Heart left ventricle (tissue), 13 donors: Measurements from ENCODE around the gene CHMP5.
"Not testable (repeated sequence)": the region's sequence is repeated elsewhere in the genome, so short reads cannot be mapped to it uniquely, and the experiment has no call there.

Experiments
- CTCF ChIP-seq, 12 donors: fragments of 200-600 bp; sonication (generic) in 4 of 12; IDR thresholded peaks; one replicate each; pipeline versions ENCODE4 v1.5.0 to v1.8.0; 2018 to 2022; ENCODE audit warnings: antibody characterized with exemption in 12 of 12, mild to moderate bottlenecking in 5 of 12
- POLR2A ChIP-seq, 2 donors: fragments of 450-650 bp; IDR thresholded peaks; one replicate each; pipeline ENCODE4 v1.6.1; 2017; ENCODE audit warnings: antibody characterized with exemption in 2 of 2, mild to moderate bottlenecking in 2 of 2, moderate library complexity in 2 of 2
- donor health status: ischemic (EF 13 %, LVEDD 7.1; RV severe dilation, severe dysfunction).
- donor health status: DM: no; HTN: yes; CAD: no.
- donor health status: DM: no; HTN: no; CAD: no.
- donor health status: ischemic (EF 25% LVEDD 6.9; RV normal size, moderate dysfunction).
- donor health status: ischemic (EF 25% LVEDD 5.7; RV mildly dilated, moderate dysfunction).
- donor health status: ischemic (EF 35%, LVEDD 5.7; RV mildly dilated, moderate dysfunction).
- donor health status: nonischemic (EF 11% LVEDD 7.7; RV severe dilation, severe dysfunction).
- donor health status: DM: yes; HTN: yes; CAD: no.
- donor health status: PGD.
- donor health status: ischemic (EF 29% LVEDD 5.4; RV normal size, mild dysfunction).
- donor health status: nonischemic (EF 23%, LVEDD 6.1; RV moderate dilation, normal function).

DNA sequence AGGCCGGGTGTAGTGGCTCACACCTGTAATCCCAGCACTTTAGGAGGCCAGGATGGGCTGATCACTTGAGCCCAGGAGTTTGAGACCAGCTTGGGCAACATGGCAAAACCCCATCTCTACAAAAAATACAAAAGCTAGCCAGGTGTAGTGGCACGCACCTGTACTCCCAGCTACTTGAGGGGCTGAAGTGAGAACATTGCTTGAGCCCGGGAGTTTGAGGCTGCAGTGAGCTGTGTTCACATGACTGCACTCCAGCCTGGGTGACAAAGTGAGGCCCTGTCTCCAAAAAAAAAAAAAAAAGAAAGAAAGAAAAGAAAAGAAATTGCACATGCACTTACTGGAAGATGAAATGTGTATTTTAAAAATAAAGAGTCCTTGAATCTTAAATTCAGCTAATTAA lies 52.3 kb downstream of the CHMP5 start:
- TF ChIP-seq POLR2A, CTCF (IDR thresholded peaks at IDR 0.05): not testable (repeated sequence)
